Upper lobe of left lung (tissue), 6 donors: ENCODE data around the gene LIPN. TPM values are rescaled to one million over a fixed set of nuclear protein-coding genes. Genes with fewer than 3 reads are reported as not detected.

Source experiments
- ATAC-seq, 2 donors: fragments of 200-7000 bp; cut with Tn5 transposase; one replicate each; pipeline ENCODE4 v1.9.1; 2022; ENCODE audit warnings: mild to moderate bottlenecking in 2 of 2, moderate library complexity in 2 of 2; ENCODE audit not compliant: low FRiP score in 2 of 2
- DNase-seq, 2 donors: peaks; one replicate each; pipeline ENCODE4 v3.0.0-alpha.2; 2019 to 2020
- H3K27ac ChIP-seq, 4 donors: fragments of 200-600 bp; sonication (generic); one replicate each; pipeline ENCODE4 v1.5.1; 2016 to 2019
- H3K27me3 ChIP-seq, 4 donors: fragments of 200-600 bp; sonication (generic); one replicate each; pipeline ENCODE4 v1.5.1; 2017 to 2019
- H3K36me3 ChIP-seq, 4 donors: fragments of 200-600 bp; sonication (generic); one replicate each; pipeline ENCODE4 v1.5.1; 2016 to 2019
- H3K4me1 ChIP-seq, 4 donors: fragments of 200-600 bp; sonication (generic); one replicate each; pipeline ENCODE4 v1.5.1; 2018 to 2019
- H3K4me3 ChIP-seq, 4 donors: fragments of 200-600 bp; sonication (generic); one replicate each; pipeline ENCODE4 v1.5.1; 2017 to 2019; ENCODE audit warnings: mild to moderate bottlenecking in 2 of 4, moderate library complexity in 1 of 4
- H3K9me3 ChIP-seq, 4 donors: fragments of 200-600 bp; sonication (generic); one replicate each; pipeline ENCODE4 v1.5.1; 2018 to 2019
- CTCF ChIP-seq, 6 experiments: fragments of 450-650 bp in 4 of 6; fragments of 200-600 bp in 2 of 6; sonication (generic) in 2 of 6; IDR thresholded peaks; one replicate each; pipeline ENCODE4 v1.5.1; 2016 to 2019; ENCODE audit warnings: antibody characterized with exemption in 6 of 6
- EP300 ChIP-seq, 4 donors: sonication (generic); formaldehyde crosslinking; IDR thresholded peaks; one replicate each; pipeline ENCODE4 v1.5.1; 2017; ENCODE audit warnings: antibody characterized with exemption in 4 of 4, control low read depth in 2 of 4
- POLR2A ChIP-seq, 4 donors: fragments of 450-650 bp; IDR thresholded peaks; one replicate each; pipeline ENCODE4 v1.5.1; 2016 to 2017; ENCODE audit warnings: antibody characterized with exemption in 4 of 4, mild to moderate bottlenecking in 2 of 4
- POLR2AphosphoS5 ChIP-seq, 2 donors: sonication (generic); formaldehyde crosslinking; IDR thresholded peaks; one replicate each; pipeline ENCODE4 v1.5.1; 2017; ENCODE audit warnings: antibody characterized with exemption in 2 of 2
- WGBS, 2 donors: methylation state at CpG; one replicate each; pipeline ENCODE4 v1.1.5; 2017 to 2018; 5-methylcytosine and 5-hydroxymethylcytosine counted together
- total RNA-seq, 6 donors: library from RNA; depleted of rRNA in 4 of 6; stranded (reverse); fragments of >200 nt in 4 of 6; gene quantifications; one replicate each; pipeline versions ENCODE4 v1.1.0 to v1.2.1, GENCODE V29; 2016 to 2021
- donor health status: DM: no; HTN: no; CAD: no; lungs with moderate emphysema.
- donor health status: DM: no; HTN: yes; CAD: no; lungs with severe emphysema.

Gene LIPN
- total RNA-seq, 6 donors from 2014 or later: 0.29 to 1.9 (median 0.98) TPM; not detected in 2

- ATAC-seq (no peak), DNase-seq (no peak)
- no peak for TF ChIP-seq CTCF (IDR thresholded peaks at IDR 0.05)
- TF ChIP-seq EP300 (IDR thresholded peaks at IDR 0.05): no peak
- no peak for TF ChIP-seq POLR2AphosphoS5 (IDR thresholded peaks at IDR 0.05)
- TF ChIP-seq POLR2A (IDR thresholded peaks at IDR 0.05): no peak
- Histone ChIP-seq H3K9me3 (no peaks in the 10 kb centered on the region), H3K4me1 (no peaks in the 10 kb centered on the region), H3K4me3 (no peak overlapping the region), H3K36me3 (no peaks in the 10 kb centered on the region), H3K27ac (no peak overlapping the region), H3K27me3 (no peaks in the 10 kb centered on the region)
- 61 to 63% methylated on average over 6 of the region's 6 CpGs for WGBS, 2 donors
These were observed 44.4 kb downstream of the LIPN start for GRCh38 chr10:88804083-88804812.

- H3K36me3 ChIP-seq: no peaks in the 10 kb centered on the region
- no peak for DNase-seq
- no peaks in the 10 kb centered on the region for H3K4me1 ChIP-seq
- TF ChIP-seq EP300 (IDR thresholded peaks at IDR 0.05) (no peak), POLR2A (IDR thresholded peaks at IDR 0.05) (no peak), CTCF (IDR thresholded peaks at IDR 0.05) (no peak), POLR2AphosphoS5 (IDR thresholded peaks at IDR 0.05) (no peak)
- no peaks in the 10 kb centered on the region for H3K9me3 ChIP-seq
- no peak overlapping the region for H3K4me3 ChIP-seq
- ATAC-seq: no peak
- WGBS, 2 donors: 37 to 40% methylated on average over 2 of the region's 2 CpGs
- H3K27ac ChIP-seq: no peak overlapping the region
- H3K27me3 ChIP-seq: no peaks in the 10 kb centered on the region
These were observed 45.5 kb downstream of the LIPN start for GRCh38 chr10:88805361-88805760.

- Histone ChIP-seq H3K27ac (no peak overlapping the region), H3K4me3 (no peak overlapping the region), H3K9me3 (no peaks in the 10 kb centered on the region), H3K4me1 (no peaks in the 10 kb centered on the region), H3K36me3 (no peaks in the 10 kb centered on the region), H3K27me3 (no peaks in the 10 kb centered on the region)
- 74 to 93% methylated on average over 3 of the region's 3 CpGs for WGBS, 2 donors
- ATAC-seq (no peak), DNase-seq (no peak)
- TF ChIP-seq EP300 (IDR thresholded peaks at IDR 0.05) (no peak), POLR2AphosphoS5 (IDR thresholded peaks at IDR 0.05) (no peak), CTCF (IDR thresholded peaks at IDR 0.05) (no peak), POLR2A (IDR thresholded peaks at IDR 0.05) (no peak)
These were observed 46.1 kb downstream of the LIPN start for GRCh38 chr10:88805924-88806323.

- no peak overlapping the region for H3K27ac ChIP-seq
- TF ChIP-seq POLR2A (IDR thresholded peaks at IDR 0.05) (no peak), CTCF (IDR thresholded peaks at IDR 0.05) (no peak), EP300 (IDR thresholded peaks at IDR 0.05) (no peak), POLR2AphosphoS5 (IDR thresholded peaks at IDR 0.05) (no peak)
- no peaks in the 10 kb centered on the region for H3K4me1 ChIP-seq
- H3K27me3 ChIP-seq: no peaks in the 10 kb centered on the region
- 74 to 79% methylated on average over 4 of the region's 4 CpGs for WGBS, 2 donors
- H3K9me3 ChIP-seq: no peaks in the 10 kb centered on the region
- H3K36me3 ChIP-seq: no peaks in the 10 kb centered on the region
- H3K4me3 ChIP-seq: no peak overlapping the region
- no peak for DNase-seq
- no peak for ATAC-seq
These were observed 49.8 kb downstream of the LIPN start for GRCh38 chr10:88809621-88810020.
